Astrocyte (in vitro differentiated cells and primary cell): Measurements from ENCODE around the gene TMEM80.

ENCODE experiments used
- CTCF ChIP-seq: IDR thresholded peaks from 2 replicates; pipeline ENCODE4 v1.5.1; 2011; ENCODE audit warnings: low read depth, mild to moderate bottlenecking, inconsistent platforms, low read length, moderate library complexity; ENCODE audit not compliant: insufficient read depth
- EZH2 ChIP-seq: IDR thresholded peaks from 2 replicates; pipeline ENCODE4 v1.6.1; 2012; ENCODE audit warnings: mild to moderate bottlenecking, low read length, inconsistent platforms; ENCODE audit not compliant: insufficient read depth

GRCh38 chr11:742156-742546, 46.5 kb downstream of the TMEM80 start:
- TF ChIP-seq CTCF (no peak), EZH2 (no peak)
